Measurements from ENCODE around the gene MSL1. TPM values are rescaled to one million over a fixed set of nuclear protein-coding genes. Genes with fewer than 3 reads are reported as not detected.

MSL1 gene
- total and polyA plus RNA-seq, 2 donors (not counting 1 experiment from before 2014, with no cell fraction given) = 52.4 to 86.3 TPM

GRCh38 chr17:40095351-40095943, 26.3 kb upstream of the MSL1 start:
- H3K27me3 ChIP-seq (ENCODE audit: control insufficient read depth, insufficient read depth, low read length) = no peaks in the 10 kb centered on the region
- no peak overlapping the region for H2AFZ ChIP-seq (ENCODE audit: low read length)
- H3K9ac ChIP-seq (ENCODE audit: insufficient read depth, low read length) = no peak overlapping the region
- H3K27ac ChIP-seq (ENCODE audit: insufficient read depth, low read length) = no peak overlapping the region
- H3K79me2 ChIP-seq (ENCODE audit: control insufficient read depth, insufficient read depth, low read length) = peaks cover 33% of the 10 kb centered on the region
- H3K4me3 ChIP-seq (replicated peaks in 1 of 4; ENCODE audit: control extremely low read depth in 1 of 4, insufficient read depth in 1 of 4, low read depth in 3 of 4, low read length in 4 of 4) = no peak overlapping the region
- TF ChIP-seq EZH2 (IDR thresholded peaks at IDR 0.05; ENCODE audit: low read length, missing control alignments) (no peak), CTCF (conservative IDR thresholded peaks at IDR 0.05 in 1 of 2, IDR thresholded peaks at IDR 0.05 in 1 of 2; ENCODE audit: low read depth in 1 of 2, low read length in 2 of 2) (no peak)
- H4K20me1 ChIP-seq (ENCODE audit: control insufficient read depth, extremely low read depth, insufficient read depth, low read length) = no peaks in the 10 kb centered on the region
- H3K4me2 ChIP-seq (ENCODE audit: extremely low read depth, insufficient read depth, low read length) = no peak overlapping the region
- no peaks in the 10 kb centered on the region for H3K9me3 ChIP-seq (ENCODE audit: control insufficient read depth, insufficient read depth, low read depth, low read length)
- H3K4me1 ChIP-seq (ENCODE audit: control insufficient read depth, extremely low read depth, insufficient read depth, low read length) = peaks cover 23% of the 10 kb centered on the region
- DNase-seq (ENCODE audit: low read depth in 2 of 2) = no peak
- H3K36me3 ChIP-seq (ENCODE audit: control insufficient read depth, insufficient read depth, low read length) = peaks cover 28% of the 10 kb centered on the region

GRCh38 chr17:40095944-40096791, 25.6 kb upstream of the MSL1 start:
- no peak overlapping the region for H3K9ac ChIP-seq (ENCODE audit: insufficient read depth, low read length)
- H3K4me2 ChIP-seq (ENCODE audit: extremely low read depth, insufficient read depth, low read length) = no peak overlapping the region
- peaks cover 33% of the 10 kb centered on the region for H3K79me2 ChIP-seq (ENCODE audit: control insufficient read depth, insufficient read depth, low read length)
- H3K4me3 ChIP-seq (replicated peaks in 1 of 4; ENCODE audit: control extremely low read depth in 1 of 4, insufficient read depth in 1 of 4, low read depth in 3 of 4, low read length in 4 of 4) = no peak overlapping the region
- no peak overlapping the region for H3K27ac ChIP-seq (ENCODE audit: insufficient read depth, low read length)
- no peak overlapping the region for H2AFZ ChIP-seq (ENCODE audit: low read length)
- H3K9me3 ChIP-seq (ENCODE audit: control insufficient read depth, insufficient read depth, low read depth, low read length) = no peaks in the 10 kb centered on the region
- no peak for DNase-seq (ENCODE audit: low read depth in 2 of 2)
- H3K36me3 ChIP-seq (ENCODE audit: control insufficient read depth, insufficient read depth, low read length) = peaks cover 28% of the 10 kb centered on the region
- no peaks in the 10 kb centered on the region for H3K27me3 ChIP-seq (ENCODE audit: control insufficient read depth, insufficient read depth, low read length)
- TF ChIP-seq CTCF (conservative IDR thresholded peaks at IDR 0.05 in 1 of 2, IDR thresholded peaks at IDR 0.05 in 1 of 2; ENCODE audit: low read depth in 1 of 2, low read length in 2 of 2) = no peak
- TF ChIP-seq EZH2 (IDR thresholded peaks at IDR 0.05; ENCODE audit: low read length, missing control alignments) = no peak
- H4K20me1 ChIP-seq (ENCODE audit: control insufficient read depth, extremely low read depth, insufficient read depth, low read length) = no peaks in the 10 kb centered on the region
- peaks cover 26% of the 10 kb centered on the region for H3K4me1 ChIP-seq (ENCODE audit: control insufficient read depth, extremely low read depth, insufficient read depth, low read length)

GRCh38 chr17:40097087-40097486, 24.7 kb upstream of the MSL1 start:
- no peak for DNase-seq (ENCODE audit: low read depth in 2 of 2)
- Histone ChIP-seq H3K9ac (ENCODE audit: insufficient read depth, low read length) (no peak overlapping the region), H3K27me3 (ENCODE audit: control insufficient read depth, insufficient read depth, low read length) (no peaks in the 10 kb centered on the region), H4K20me1 (ENCODE audit: control insufficient read depth, extremely low read depth, insufficient read depth, low read length) (no peaks in the 10 kb centered on the region), H3K4me1 (ENCODE audit: control insufficient read depth, extremely low read depth, insufficient read depth, low read length) (peaks cover 23% of the 10 kb centered on the region), H3K9me3 (ENCODE audit: control insufficient read depth, insufficient read depth, low read depth, low read length) (no peaks in the 10 kb centered on the region), H3K4me3 (replicated peaks in 1 of 4; ENCODE audit: control extremely low read depth in 1 of 4, insufficient read depth in 1 of 4, low read depth in 3 of 4, low read length in 4 of 4) (peak overlapping the region in 1 of 4 experiments; percentile 59), H3K36me3 (ENCODE audit: control insufficient read depth, insufficient read depth, low read length) (peaks cover 28% of the 10 kb centered on the region), H3K79me2 (ENCODE audit: control insufficient read depth, insufficient read depth, low read length) (peaks cover 33% of the 10 kb centered on the region), H3K27ac (ENCODE audit: insufficient read depth, low read length) (peak overlapping the region; percentile 91), H2AFZ (ENCODE audit: low read length) (no peak overlapping the region), H3K4me2 (ENCODE audit: extremely low read depth, insufficient read depth, low read length) (peak overlapping the region; percentile 29)
- TF ChIP-seq EZH2 (IDR thresholded peaks at IDR 0.05; ENCODE audit: low read length, missing control alignments) (no peak), CTCF (conservative IDR thresholded peaks at IDR 0.05 in 1 of 2, IDR thresholded peaks at IDR 0.05 in 1 of 2; ENCODE audit: low read depth in 1 of 2, low read length in 2 of 2) (no peak)
